ENCODE measurements around the gene EGFLAM.

Gene EGFLAM

DNA sequence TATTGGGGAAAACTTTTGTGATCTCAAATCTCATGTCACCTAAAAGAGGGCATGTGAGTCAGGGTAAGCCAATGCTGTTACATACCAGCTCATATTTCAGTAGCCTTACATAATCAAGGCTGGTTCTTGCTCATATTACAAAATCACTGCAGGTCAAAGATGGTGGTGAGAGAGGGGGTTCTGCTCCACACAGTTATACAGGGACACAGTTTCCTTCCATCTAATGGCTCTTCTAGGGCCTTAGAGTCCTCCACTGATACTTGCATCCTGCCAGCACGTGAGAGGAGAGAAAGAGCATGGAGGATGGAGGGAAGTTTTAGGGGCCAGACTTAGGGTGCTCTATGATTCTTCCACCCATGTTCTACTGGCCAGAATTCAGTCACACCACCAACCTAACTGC, 168.1 kb downstream of the EGFLAM start:
- H3K4me3 ChIP-seq (ENCODE audit: control insufficient read depth, low read depth, low read length) = no peak overlapping the region
- DNase-seq (ENCODE audit: low read depth) = no peak
- TF ChIP-seq, protein P1, sequence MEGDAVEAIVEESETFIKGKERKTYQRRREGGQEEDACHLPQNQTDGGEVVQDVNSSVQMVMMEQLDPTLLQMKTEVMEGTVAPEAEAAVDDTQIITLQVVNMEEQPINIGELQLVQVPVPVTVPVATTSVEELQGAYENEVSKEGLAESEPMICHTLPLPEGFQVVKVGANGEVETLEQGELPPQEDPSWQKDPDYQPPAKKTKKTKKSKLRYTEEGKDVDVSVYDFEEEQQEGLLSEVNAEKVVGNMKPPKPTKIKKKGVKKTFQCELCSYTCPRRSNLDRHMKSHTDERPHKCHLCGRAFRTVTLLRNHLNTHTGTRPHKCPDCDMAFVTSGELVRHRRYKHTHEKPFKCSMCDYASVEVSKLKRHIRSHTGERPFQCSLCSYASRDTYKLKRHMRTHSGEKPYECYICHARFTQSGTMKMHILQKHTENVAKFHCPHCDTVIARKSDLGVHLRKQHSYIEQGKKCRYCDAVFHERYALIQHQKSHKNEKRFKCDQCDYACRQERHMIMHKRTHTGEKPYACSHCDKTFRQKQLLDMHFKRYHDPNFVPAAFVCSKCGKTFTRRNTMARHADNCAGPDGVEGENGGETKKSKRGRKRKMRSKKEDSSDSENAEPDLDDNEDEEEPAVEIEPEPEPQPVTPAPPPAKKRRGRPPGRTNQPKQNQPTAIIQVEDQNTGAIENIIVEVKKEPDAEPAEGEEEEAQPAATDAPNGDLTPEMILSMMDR (IDR thresholded peaks at IDR 0.05; ENCODE audit: control insufficient read depth, insufficient read depth, low read depth, low read length, missing control alignments) = no peak

DNA sequence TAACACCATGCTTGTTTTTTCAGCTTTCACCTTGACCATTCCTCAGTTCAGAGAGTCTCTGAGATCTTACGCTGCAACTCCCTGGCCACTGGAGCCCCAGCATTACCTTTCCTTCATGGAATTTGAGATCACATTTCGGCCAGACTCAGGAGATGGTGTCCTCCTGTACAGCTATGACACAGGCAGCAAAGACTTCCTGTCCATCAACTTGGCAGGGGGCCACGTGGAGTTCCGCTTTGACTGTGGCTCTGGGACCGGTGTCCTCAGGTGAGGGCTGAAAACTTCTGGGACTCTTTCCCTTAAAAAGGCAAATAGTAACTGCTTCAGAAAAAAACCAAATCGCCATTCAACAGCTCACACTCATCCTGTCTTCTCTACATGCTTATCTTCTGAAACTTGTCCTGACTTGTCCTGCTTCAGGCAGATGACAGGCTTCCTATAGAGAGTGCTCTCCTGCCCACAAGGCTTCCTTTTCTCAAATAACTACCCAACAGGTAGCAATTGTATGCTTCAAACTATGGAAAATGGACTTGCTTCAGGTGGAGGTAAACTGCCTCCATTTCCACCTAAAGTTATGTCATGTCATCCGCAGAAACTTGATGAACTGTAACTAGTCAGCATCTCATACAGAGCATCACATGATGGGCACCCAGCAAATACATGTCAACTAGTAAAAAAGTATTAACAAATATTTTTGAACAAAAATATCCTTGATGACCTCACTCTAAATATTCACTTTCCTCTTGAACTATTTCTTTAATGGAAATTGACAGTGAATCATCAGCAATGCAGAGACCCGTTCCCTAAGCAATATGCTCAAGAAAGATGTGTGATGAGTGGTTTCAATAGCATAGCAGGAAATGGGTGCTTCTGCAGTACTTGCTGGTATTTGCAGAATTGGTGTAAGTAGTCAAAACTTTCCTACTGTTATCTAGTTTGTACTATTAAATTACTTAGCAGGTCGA, 168.9 kb downstream of the EGFLAM start:
- TF ChIP-seq, protein P1 (IDR thresholded peaks at IDR 0.05; ENCODE audit: control insufficient read depth, insufficient read depth, low read depth, low read length, missing control alignments) = no peak
- H3K4me3 ChIP-seq (ENCODE audit: control insufficient read depth, low read depth, low read length) = no peak overlapping the region
- DNase-seq (ENCODE audit: low read depth) = no peak

DNA sequence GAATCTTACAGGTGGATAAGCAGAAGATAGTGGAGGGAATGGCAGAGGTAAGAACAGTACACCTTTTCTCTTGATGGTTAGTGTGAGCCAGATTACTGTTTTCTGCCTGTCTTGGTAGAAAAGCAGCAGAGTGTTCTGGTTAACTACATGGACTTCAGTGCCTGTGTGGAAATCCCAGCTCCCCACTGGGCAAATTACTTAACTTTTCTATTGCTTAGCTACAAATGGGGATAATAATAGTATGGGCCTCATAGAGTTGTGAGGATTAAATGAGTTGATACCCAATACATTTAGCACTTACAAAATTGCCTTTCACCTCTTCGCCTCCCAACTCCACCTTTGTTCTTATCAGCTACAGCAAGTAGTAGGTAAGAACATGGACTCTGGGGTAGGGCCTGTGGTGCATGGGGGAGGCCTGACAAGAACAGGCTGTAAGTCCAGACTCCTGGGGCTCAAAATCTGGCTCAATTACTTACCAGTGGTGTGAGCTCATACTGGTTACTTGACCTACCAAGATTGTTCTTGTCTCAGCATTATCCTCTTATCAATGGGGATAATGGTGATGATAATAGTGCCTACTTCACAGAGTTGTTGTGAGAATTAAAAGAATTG, 173.0 kb downstream of the EGFLAM start:
- DNase-seq (ENCODE audit: low read depth) = no peak
- H3K4me3 ChIP-seq (ENCODE audit: control insufficient read depth, low read depth, low read length) = no peak overlapping the region
- TF ChIP-seq, protein P1 (IDR thresholded peaks at IDR 0.05; ENCODE audit: control insufficient read depth, insufficient read depth, low read depth, low read length, missing control alignments) = no peak

DNA sequence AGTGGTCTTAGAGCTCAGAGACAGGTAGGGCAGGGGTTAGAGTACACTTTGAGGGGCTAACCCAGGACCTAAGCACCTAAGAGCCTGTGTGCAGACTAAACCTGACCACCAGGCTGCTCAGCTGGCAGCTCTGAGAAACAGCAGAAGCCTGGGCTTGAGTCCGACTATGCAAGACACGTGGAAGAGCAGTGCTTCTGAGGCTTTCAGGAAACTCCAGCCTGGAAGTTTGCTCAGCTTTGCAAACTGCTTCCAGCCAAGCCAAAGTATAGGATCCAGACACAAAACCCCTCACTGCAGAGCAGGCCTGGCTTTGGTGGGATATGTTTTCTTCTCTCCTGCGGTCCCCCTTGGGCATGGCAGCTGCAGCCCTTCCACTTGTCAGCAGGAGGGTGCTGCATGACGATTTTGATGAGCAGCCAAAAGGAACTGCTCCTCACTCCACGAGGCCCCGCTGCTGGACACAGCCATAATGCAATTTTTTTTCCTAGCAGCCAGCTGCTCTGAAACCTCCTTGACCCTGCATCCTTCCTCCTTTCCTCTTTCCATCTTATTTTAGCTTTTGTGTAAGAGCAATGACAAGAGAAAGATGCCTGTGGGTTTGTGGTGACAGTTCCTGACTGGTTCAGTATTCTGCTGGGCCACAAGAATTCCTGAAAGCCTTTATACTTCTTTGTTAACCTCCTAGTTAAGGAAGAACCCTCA, 175.0 kb downstream of the EGFLAM start:
- TF ChIP-seq, protein P1 (IDR thresholded peaks at IDR 0.05; ENCODE audit: control insufficient read depth, insufficient read depth, low read depth, low read length, missing control alignments) = peak; percentile 4
- no peak overlapping the region for H3K4me3 ChIP-seq (ENCODE audit: control insufficient read depth, low read depth, low read length)
- DNase-seq (ENCODE audit: low read depth) = peak; percentile 82

DNA sequence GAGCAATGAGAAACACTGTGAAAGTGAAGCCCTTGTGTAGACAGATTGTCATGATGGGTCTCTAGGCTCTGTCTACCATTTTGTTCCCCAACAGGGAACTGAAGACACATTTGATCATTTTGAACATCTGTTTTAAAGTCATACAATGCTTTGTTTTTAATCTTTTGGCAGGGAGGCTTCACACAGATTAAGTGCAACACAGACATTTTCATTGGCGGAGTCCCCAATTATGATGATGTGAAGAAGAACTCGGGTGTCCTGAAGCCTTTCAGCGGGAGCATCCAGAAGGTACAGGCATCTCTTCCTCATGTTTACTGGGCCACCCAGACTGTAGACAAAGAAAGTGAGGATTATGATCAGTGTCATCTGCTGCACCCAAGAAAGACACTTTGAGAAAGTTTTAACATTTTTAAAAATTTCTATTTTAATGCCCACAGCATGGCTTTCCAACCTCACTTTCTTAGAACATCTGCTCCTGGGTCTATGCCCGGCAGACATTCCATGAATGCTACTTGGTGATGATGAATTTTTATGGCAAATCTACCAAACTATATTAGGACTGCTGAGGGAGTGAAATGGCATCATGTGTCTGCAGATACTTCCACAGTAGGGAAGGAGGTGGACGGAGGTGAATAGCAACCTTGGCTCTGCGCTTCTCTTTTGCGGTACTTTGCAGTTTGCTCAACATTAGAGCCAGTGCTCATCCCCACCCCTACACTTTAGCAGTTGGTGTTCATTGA, 176.8 kb downstream of the EGFLAM start:
- H3K4me3 ChIP-seq (ENCODE audit: control insufficient read depth, low read depth, low read length) = no peak overlapping the region
- TF ChIP-seq, protein P1 (IDR thresholded peaks at IDR 0.05; ENCODE audit: control insufficient read depth, insufficient read depth, low read depth, low read length, missing control alignments) = no peak
- peak; percentile 38 for DNase-seq (ENCODE audit: low read depth)

DNA sequence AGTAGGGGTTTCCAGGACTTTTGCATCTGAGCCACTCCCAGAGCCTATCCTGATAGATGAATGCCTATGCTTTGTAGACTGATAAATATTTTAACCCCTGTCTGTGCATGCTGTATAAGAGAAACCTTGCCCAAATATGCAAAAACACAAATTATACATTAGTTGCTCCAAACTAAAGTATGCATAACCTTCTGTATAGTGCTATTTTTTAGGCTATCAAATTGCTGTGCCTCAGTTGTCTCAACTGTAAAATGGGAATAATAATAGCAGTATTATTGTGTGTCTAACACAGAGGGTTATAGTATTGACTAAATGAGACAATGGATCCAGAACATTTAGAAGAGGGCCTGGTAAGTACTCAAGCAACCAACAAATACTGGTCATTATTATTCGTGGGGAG, 180.4 kb downstream of the EGFLAM start:
- TF ChIP-seq, protein P1 (IDR thresholded peaks at IDR 0.05; ENCODE audit: control insufficient read depth, insufficient read depth, low read depth, low read length, missing control alignments) = no peak
- no peak for DNase-seq (ENCODE audit: low read depth)

More for the DNA sequence above, 180.4 kb downstream of the EGFLAM start:
- H3K4me3 ChIP-seq (ENCODE audit: control insufficient read depth, low read depth, low read length) = no peak overlapping the region

Measured in AG09309 (cell line).